ENCODE measurements around the gene WDR5. TPM values are rescaled to one million over a fixed set of nuclear protein-coding genes. Genes with fewer than 3 reads are reported as not detected.

The WDR5 gene
- total and polyA plus RNA-seq, 10 of the 15 experiments (the other 5 are each of a cell fraction or from before 2014, with no cell fraction given) = 1.4 to 43.7 (median 33.2) TPM

DNA sequence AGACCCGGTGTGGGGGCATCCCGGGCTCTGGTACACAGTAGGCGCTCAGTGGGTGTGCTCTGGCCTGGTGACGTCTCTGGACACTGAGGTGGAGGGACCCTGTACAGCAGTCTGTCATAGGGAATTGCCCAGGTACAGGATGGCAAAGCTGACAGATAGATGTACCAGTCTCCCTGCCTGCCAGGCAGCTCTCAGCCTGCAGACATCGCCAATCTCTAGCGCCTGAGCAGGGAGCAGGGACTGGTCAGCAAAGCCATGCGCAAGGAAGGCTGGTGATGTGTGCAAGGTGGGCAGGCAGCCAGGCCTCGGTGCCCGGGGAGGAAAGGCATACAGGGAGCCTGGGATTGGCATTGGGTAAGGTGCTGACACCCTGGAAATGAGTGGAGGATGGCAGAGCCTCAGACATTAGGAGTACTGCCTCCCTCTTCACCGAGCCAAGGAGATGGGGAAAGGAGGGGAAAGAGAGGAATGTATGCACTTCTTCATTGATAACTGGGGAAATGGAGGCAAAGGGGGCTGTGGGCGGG, 34.2 kb upstream of the WDR5 start (continued):
- TF ChIP-seq, protein P1, sequence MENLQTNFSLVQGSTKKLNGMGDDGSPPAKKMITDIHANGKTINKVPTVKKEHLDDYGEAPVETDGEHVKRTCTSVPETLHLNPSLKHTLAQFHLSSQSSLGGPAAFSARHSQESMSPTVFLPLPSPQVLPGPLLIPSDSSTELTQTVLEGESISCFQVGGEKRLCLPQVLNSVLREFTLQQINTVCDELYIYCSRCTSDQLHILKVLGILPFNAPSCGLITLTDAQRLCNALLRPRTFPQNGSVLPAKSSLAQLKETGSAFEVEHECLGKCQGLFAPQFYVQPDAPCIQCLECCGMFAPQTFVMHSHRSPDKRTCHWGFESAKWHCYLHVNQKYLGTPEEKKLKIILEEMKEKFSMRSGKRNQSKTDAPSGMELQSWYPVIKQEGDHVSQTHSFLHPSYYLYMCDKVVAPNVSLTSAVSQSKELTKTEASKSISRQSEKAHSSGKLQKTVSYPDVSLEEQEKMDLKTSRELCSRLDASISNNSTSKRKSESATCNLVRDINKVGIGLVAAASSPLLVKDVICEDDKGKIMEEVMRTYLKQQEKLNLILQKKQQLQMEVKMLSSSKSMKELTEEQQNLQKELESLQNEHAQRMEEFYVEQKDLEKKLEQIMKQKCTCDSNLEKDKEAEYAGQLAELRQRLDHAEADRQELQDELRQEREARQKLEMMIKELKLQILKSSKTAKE (IDR thresholded peaks at IDR 0.05; ENCODE audit: low read depth, poor library complexity, severe bottlenecking) = no peak
- no peak for TF ChIP-seq ETV6 (conservative IDR thresholded peaks at IDR 0.05 in 1 of 2, IDR thresholded peaks at IDR 0.05 in 1 of 2; ENCODE audit: borderline replicate concordance in 1 of 2, low read depth in 1 of 2)
- TF ChIP-seq PAX8 (IDR thresholded peaks at IDR 0.05) = no peak

DNA sequence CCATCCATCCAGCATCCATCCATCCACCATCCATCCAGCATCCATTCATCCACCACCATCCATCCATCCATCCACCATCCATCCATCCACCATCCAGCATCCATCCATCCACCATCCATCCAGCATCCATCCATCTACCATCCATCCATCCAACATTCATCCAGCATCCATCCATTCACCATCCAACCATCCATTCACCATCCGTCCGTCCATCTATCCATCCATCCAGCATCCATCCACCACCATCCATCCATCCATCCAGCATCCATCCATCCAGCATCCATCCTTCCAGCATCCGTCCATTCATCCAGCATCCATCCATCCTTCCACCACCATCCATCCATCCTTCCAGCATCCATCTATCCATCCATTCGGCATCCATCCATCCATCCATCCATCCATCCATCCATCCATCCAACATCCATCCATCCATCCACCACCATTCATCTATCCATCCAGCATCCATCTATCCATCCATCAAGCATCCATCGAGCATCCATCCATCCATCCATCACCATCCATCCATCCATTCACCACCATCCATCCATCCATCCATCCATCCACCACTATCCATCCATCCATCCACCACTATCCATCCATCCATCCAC, 32.4 kb upstream of the WDR5 start:
- in situ Hi-C loops (cut with MboI) = no loop called here
- WGBS (ENCODE audit: insufficient coverage, insufficient replicate concordance, low lambda C conversion rate, missing lambda C conversion rate) = 3% methylated on average over 5 of the region's 5 CpGs

More for the DNA sequence above, 32.4 kb upstream of the WDR5 start:
- H3K4me1 ChIP-seq (ENCODE audit: control insufficient read depth, insufficient read depth, low read length) = no peaks in the 10 kb centered on the region; the same call in 1 of the 2 replicates
- ChIA-PET RAD21 (ENCODE audit: unreplicated experiment) (no interaction called here), SMC1A (ENCODE audit: uncharacterized antibody, unreplicated experiment) (no interaction called here), CTCF (no interaction called here), POLR2A (no interaction called here)
- H3K36me3 ChIP-seq (ENCODE audit: control insufficient read depth in 2 of 2, insufficient read depth in 2 of 2, low read length in 1 of 2) = no peaks in the 10 kb centered on the region
- ATAC-seq (no peak), FAIRE-seq (peak; percentile 49), DNase-seq (ENCODE audit: low read depth, low spot score) (no peak)
- intact Hi-C loops (cut with micrococcal nuclease; ENCODE audit: unreplicated experiment) = no loop called here
- no peak overlapping the region for H3K27ac ChIP-seq (ENCODE audit: control insufficient read depth, insufficient read depth)
- H2AFZ ChIP-seq (ENCODE audit: control insufficient read depth, low read depth, low read length) = no peak overlapping the region
- no peaks in the 10 kb centered on the region for H3K79me2 ChIP-seq (ENCODE audit: control insufficient read depth, insufficient read depth, low read length)
- no peak overlapping the region for H3K4me2 ChIP-seq (ENCODE audit: control insufficient read depth, insufficient read depth)
- no TSS peak for BruUV-seq (replicated peaks)
- H3K27me3 ChIP-seq (replicated peaks in 1 of 2; ENCODE audit: control insufficient read depth in 2 of 2, insufficient read depth in 2 of 2, low read length in 1 of 2) = no peaks in the 10 kb centered on the region; a peak in 1 of 4 replicates
- TF ChIP-seq, protein P2, sequence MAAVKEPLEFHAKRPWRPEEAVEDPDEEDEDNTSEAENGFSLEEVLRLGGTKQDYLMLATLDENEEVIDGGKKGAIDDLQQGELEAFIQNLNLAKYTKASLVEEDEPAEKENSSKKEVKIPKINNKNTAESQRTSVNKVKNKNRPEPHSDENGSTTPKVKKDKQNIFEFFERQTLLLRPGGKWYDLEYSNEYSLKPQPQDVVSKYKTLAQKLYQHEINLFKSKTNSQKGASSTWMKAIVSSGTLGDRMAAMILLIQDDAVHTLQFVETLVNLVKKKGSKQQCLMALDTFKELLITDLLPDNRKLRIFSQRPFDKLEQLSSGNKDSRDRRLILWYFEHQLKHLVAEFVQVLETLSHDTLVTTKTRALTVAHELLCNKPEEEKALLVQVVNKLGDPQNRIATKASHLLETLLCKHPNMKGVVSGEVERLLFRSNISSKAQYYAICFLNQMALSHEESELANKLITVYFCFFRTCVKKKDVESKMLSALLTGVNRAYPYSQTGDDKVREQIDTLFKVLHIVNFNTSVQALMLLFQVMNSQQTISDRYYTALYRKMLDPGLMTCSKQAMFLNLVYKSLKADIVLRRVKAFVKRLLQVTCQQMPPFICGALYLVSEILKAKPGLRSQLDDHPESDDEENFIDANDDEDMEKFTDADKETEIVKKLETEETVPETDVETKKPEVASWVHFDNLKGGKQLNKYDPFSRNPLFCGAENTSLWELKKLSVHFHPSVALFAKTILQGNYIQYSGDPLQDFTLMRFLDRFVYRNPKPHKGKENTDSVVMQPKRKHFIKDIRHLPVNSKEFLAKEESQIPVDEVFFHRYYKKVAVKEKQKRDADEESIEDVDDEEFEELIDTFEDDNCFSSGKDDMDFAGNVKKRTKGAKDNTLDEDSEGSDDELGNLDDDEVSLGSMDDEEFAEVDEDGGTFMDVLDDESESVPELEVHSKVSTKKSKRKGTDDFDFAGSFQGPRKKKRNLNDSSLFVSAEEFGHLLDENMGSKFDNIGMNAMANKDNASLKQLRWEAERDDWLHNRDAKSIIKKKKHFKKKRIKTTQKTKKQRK (IDR thresholded peaks at IDR 0.05; ENCODE audit: low read depth, low read length) = no peak
- TF ChIP-seq RAD21 (IDR thresholded peaks at IDR 0.05; ENCODE audit: insufficient read depth, low read depth, low read length) (no peak), MEF2B (IDR thresholded peaks at IDR 0.05; ENCODE audit: partially characterized antibody, poor library complexity, severe bottlenecking) (no peak), POLR2AphosphoS5 (IDR thresholded peaks at IDR 0.05; ENCODE audit: low read length) (no peak), BRCA1 (IDR thresholded peaks at IDR 0.05; ENCODE audit: low read depth, low read length) (no peak)
- H3K9me3 ChIP-seq (replicated peaks; ENCODE audit: control insufficient read depth, insufficient read depth, low read length) = no peaks in the 10 kb centered on the region; the same call in 2 of the 3 replicates
- H4K20me1 ChIP-seq (ENCODE audit: control insufficient read depth, insufficient read depth) = no peaks in the 10 kb centered on the region
- no peak overlapping the region for H3K4me3 ChIP-seq
- H3K9ac ChIP-seq (ENCODE audit: control insufficient read depth, insufficient read depth, low read length) = no peak overlapping the region

Data from GM12878 (cell line).